GM21717 (cell line): Measurements from ENCODE around the gene MED31.
"Not testable (repeated sequence)": the region's sequence is repeated elsewhere in the genome, so short reads cannot be mapped to it uniquely, and the experiment has no call there.

Experiments
- ATAC-seq: cut with Tn5 transposase; IDR thresholded peaks from one replicate; pipeline ENCODE4 v1.9.1; 2021; ENCODE audit warnings: mild to moderate bottlenecking, moderate library complexity; ENCODE audit not compliant: unreplicated experiment

MED31 gene

DNA sequence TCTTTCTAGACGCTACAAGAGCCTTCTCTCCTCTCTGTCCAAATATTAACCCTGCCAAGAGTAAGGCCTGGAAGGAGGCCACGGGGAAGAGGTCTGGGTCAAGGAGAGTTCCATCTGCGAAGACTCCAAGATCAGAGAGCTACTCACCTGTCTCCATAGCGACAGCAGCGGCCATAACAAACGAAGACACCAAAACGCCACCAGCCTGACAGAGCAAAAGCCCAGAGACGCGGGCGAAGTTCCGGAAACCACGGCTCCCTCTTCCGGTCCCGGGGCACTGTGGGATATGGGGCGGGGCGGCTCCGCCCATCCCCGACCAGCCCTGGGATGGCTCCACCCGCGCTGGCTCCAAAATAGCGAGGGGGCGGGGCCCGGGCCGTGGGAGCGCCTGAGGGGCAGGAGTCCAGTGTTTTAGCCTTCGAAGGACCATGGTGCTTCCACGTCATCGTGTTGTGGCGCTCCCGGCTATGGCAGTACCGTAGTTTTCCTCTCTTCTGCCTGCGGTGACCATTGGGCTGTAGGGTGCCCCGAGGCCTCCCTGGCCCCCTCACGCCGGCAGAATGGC lies at the start of gene MED31, which contains the start of gene C17orf100:
Gene MED31, minus strand, starts transcription at position 252 of the 565 bp plus-strand sequence. Its CDS starts 77 bp downstream, at position 175.
Gene C17orf100, plus strand, starts transcription at position 409 of the 565 bp plus-strand sequence. Its CDS starts 152 bp downstream, at position 561.
- peak; percentile 81 for ATAC-seq

DNA sequence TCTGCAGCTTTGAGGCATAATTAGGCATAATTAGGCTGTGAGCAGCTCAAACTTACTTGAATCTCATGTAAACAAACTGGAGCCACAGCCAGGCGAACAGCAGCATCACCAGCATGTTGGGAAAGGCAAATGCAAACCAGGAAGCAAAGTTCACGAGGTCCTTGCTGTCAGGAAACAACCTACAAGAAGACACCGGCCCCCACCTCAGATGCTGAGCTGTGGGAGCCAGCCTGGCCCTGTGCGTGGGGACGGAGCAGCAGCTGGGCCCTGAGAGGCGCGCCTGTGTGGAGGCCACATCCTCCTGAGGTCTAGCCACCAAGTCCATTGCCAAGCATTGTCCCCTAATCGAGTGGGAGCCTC lies 49.5 kb upstream of the MED31 start:
- no peak for ATAC-seq

DNA sequence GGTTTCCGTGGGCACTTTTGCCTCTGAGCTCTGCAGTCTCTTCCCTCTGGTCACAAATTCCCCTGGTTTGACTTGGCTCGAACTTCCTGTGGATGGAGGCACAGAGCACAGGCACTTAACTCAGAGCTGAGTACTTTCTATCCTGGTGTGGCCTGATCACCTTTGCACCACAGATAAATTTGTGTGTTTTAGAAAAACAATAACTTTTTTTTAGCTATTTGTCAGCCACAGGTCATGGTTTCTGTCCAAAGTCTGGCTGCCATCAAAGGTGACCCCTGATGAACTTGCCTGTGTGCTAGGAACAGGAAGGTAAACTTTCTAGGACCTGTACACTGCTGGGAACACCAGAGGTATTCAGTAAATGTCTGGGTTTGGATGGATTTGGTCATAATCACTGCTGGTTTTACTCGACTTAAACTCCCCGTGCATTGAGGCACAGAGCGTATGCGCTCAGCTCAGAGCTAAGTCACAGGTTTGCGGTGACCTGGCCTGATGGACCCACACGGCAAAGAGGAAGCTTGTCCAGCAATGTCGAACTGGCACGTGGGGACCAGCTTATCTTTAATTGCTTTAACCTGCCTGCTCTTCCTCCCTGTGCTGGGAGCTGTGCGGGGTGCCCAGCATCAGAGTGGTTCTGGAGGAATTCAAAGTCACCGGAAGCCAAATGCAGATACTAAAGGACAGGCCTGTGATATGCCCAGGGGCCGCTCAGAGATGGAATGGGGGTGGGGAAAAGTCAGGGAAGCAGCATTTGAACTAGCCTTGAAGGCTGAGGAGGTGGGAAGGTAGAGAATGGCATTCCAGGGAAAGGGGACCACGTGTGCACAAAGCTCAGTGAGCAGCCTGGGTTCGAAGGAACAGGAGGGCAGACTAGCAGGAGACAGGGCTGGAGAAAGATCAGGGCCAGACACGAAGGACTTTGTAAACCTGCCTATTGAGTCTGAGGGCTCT lies 48.9 kb upstream of the MED31 start:
- ATAC-seq = no peak

DNA sequence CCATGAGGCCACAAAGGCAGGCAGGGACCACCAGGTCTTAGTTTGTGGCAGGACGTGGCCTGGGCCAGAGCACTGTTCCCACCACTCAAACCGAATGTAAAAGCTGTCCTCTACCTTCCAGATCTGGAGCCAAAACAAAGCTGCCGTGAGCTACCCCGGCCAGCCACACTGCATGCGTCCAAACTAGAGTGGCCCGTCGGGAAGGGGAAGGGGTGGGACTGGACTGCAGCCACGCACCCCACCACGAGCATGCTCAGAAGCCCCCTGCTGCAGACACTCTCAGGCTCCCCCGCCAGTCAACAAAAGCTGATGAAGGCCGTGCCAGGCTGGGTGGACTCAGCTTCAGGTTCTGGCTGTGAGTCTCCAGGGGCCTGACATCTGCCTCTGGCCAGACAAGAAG lies 46.6 kb upstream of the MED31 start:
- no peak for ATAC-seq

DNA sequence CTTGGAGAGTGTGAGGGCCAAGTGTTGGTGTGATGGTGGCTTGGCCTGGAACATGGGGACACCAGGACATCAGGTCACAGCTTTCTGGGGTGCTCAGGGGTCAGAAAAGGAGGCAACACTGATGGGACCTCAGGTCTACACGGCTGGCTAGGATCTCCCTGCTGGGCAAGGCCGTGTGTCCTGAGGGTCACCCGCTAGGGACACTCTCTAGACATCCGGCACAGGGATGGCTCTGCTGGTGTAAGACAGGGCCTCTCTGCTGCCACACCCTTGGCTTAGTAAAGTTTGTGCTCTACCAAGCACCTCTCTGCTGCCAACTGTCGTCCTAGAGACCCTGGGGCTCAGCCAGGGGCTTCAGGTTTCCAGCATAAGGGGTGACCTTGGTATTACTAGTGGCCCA lies 45.5 kb upstream of the MED31 start:
- no peak for ATAC-seq

DNA sequence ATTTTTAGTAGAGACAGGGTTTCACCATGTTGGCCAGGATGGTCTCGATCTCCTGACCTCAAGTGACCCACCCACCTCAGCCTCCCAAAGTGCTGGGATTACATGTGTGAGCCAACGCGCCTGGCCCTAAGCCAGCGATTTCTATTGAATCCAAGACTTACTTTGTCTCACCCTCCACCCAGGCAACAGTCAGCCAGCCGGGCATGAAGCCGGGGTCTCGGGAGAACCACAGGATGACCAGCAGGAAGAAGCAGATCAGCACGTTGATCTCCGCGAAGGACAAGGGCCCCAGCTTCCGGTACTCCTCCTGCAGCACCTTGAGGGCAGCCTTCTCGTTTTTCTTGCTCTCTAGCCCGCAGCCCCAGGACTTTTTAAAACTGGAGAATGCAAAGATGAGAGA lies 44.2 kb upstream of the MED31 start:
- no peak for ATAC-seq

DNA sequence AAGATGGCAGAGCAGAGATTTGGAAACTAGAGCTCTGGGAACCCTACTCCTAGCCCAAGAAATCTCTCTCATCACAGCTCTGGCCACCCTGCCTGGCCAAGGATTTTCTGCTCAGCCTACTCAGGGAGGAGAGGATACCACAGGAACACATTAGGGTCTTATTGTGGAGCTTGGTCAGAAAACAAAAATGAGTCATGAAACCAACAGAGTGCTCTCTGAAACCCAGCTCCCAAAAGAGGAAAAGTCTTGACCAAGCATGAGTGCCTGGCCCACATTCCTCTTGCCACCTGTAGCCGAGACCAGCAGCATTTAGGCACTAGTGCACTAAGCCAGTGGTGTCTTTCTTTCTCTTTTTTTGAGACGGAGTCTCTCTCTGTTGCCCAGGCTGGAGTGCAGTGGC lies 43.6 kb upstream of the MED31 start:
- no peak for ATAC-seq

DNA sequence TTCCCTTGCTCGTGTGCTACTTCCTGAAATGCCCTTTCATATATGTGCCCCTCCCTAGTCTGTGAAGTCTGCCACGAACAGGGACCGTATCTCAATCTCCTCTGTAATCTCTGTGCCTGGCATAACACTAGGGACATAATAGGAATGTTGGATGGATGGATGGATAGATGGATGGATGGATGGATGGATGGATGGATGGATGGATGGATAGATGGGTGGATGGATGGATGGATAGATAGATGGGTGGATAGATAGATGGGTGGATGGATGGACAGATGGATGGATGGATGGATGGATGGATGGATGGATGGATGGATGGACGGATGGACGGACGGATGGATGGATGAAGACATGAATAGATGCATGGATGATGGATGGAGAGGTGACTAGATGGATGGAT lies 40.6 kb upstream of the MED31 start:
- ATAC-seq = not testable (repeated sequence)

DNA sequence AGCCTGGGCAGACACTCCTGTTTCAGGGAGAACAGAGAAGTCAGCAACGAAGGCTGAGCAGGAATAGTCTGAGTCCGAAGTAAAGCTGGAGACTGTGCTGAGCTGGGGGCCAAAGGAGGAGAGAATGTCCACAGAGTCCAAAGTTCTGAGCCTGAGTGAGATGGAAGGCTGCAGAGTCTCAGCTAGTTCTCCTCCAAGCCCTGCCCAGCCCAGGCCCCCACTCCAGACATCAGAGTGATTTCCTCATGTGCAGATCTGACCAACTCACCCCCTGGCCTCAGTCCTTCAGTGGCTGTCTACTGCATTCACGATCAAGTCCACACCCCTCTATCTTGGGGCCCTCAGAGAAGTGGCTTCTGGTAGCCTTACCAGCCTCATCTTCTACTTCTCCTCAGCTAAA lies 40.1 kb upstream of the MED31 start:
- ATAC-seq = no peak

DNA sequence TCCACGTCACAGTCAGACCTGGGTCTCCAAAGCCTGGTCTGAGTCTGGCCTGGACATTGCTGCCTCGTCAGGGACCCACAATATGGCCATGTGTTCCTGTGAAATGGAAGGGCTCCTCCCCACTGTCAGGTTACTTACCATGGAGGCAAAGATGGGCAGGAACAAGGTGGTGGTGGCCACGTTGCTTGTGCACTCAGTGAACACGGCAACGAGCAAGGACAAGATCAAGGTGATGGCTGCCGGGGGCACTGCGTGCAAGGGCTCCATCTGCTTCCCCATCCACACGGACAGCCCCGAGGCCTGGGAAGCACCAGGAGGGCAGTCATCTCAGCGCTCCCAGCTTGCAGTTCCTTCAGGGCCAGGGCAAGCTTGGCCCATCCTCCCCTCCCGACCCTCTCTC lies 39.2 kb upstream of the MED31 start:
- ATAC-seq = no peak

DNA sequence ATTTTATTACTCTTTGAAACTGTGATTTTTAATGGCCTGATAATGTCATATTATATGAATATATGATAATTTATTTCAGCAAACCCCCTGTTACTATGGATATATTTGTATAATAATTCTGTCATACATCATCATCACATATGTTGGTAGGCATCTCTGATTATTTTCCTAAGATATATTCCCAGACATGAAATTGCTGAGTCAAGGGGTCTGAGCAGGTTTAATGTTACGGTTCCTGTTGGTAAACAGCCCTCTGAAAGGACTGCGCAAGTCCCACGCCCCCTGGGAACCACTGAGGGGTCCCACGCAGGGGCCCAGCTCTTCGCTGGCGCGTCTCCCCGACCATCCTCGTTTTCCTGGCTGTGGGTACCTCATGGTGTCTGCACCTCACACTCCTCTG lies 37.5 kb upstream of the MED31 start:
- ATAC-seq = no peak

DNA sequence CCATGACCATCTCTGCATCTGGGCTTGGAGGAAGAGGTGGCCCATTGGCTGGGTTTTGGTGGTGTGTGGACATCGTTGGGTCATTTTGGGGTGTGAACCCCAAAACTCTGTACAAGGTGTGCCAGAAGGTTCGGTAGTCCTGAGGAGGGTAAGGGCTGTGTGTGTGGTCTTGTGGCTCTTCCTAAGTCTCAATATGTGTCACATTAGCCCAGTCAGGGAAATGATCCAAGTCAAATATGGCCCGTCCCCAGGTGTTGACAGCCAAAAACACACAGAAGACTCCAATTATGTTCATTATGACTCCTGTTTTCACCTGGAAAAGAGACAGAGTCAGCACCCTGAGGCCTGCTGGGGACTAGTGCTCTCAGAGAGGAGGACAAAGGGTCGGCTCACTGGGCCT lies 34.6 kb upstream of the MED31 start:
- ATAC-seq = no peak

DNA sequence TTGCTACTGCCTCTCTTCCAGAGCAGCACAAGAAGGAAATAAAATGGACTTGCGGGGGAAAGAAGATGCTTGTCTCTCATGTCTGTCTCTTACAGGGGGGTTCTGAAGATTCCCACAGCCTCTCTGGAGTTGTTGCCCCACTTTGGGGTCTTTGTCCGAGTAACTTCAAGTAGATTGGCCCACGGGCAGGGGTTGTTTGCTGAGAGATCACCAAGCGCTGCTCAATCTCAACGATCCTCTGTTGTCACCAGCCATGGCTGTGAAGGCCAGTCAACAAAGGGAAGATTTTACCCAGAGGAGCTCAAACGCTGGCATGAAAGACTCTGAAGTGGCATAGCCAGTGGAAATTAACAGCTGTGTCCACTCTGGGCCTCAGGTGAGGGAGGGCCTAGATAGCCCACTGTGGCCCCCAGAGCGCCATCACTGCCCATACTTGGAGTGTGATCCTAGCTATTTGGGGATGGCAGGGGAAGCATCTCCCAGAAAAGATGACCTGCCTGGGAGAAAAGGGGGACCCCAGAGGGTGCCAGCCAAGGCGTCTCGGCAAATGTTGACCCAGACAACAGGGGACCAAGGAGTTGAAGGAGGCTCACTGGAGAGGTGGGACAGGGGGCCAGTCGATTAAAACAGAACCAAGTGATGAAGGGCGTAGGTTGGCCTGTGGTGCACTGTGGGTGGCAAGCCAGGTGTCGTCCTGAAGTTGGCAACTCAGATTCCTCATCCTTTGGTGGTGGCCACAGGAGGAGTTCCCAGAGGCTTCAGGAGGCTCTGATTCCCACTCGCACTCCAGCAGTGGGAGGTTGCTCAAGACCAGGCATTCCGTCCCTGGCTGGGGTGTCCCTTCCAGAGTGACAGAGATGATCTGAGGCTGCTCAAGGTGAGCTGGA lies 33.7 kb upstream of the MED31 start:
- no peak for ATAC-seq

DNA sequence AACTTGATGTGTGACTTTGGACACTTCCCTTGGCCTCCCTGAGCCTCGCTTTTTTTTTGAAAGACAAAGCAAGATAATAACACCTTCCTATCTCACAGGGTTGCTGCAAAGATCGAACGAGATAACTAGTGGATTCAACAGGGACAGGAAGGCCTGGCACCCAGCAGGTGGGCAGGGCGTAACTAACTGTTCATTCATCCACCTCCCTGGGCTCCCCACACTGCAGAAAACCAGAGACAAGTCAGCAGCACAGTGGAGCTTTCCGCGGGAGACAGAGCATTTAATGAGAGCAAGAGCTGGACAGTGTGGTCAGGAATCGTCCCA lies 33.0 kb upstream of the MED31 start:
- no peak for ATAC-seq

DNA sequence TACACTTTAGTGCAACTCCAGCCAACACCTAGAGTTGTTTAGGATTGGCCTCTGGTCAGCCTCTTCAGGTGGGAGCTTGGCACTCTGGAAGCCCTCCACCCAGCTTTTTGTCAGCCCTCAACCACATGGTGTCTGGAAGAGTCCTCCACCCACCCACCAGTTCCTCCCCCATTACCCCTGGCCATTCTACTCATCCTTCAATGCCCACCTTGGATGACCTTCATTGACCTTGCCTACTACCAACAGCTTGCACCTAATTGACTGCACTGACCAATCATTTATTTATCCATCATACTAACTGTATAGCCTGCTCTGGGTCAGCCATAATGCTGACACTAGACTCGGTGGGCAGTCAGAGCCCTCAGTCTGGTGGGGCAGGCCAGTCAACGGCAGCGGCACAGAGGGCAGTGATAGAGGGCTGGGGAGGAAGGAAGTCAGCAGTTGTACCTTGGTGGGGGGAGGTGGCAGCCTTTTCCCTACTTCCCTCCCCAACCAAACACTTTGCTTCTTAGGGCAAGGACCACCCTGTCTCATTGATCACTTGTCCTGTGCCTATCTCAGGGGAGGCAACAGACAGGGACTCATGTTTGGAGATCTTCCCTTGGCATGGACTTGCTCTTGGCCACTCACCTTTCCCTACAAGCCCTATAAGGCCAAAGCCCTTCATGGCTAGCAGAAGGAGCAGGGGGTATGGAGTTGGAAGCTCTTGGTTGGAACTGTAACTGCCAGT lies 32.5 kb upstream of the MED31 start:
- no peak for ATAC-seq

DNA sequence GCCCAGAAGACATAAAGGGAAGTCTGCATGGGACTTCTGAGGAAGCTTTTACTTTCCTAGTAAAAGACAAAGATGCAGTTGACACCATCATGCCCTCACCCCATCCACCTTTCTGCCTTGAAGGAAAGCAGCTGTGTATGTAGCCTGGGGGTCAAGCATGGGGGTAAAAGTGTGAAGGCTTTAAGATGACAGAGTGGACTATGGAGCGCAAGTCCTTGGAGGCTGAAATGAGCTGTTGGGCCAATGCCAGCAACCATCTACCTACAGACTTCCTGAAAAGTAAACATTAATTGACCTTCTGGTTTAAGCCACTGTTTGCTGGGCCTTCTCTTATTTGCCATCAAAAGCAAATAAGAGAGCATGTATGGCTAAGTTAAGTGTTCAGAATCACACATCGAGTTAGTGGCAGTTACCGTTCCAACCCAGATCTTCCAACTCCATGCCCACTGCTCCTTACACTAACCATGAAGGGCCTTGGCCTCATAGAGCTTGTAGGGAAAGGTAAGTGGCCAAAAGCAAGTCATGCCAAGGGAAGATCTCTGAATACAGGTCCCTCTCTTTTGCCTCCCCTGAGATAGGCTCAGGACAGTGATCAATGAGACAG lies 31.8 kb upstream of the MED31 start:
- no peak for ATAC-seq

DNA sequence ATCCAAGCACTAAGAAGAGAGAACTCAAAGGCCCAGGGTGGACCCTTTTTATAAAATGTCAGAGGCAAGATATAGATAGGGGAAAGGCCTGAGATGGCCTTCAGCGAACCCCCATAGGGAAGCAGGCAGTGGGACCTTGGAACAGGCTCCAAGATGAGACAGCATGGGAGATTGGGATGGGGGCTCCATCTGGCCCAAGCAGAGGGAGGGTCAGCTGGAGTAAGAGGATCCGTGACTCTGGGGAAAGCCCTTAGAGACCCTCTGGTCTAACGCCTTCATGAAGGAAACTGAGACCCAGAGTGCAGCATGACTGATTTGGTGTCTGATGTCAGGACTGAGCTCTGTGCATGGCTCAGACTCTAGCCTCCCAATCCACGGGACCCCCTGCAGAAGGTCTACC lies 30.9 kb upstream of the MED31 start:
- ATAC-seq = no peak

DNA sequence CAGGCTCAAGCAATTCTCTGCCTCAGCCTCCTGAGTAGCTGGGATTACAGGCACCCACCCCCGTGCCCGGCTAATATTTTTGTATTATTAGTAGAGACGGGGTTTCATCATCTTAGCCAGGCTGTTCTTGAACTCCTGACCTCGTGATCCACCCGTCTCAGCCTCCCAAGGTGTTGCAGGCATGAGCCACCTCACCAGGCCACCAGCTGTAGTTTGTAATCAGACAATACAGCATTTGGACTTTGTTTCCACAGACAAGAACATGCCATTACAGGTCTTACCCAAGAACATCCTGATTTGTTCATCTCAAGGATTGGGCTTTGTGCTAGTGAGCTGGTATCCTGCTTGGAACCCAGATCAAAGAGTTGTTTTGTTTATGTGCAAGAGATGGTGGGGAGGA lies 30.3 kb upstream of the MED31 start:
- no peak for ATAC-seq

DNA sequence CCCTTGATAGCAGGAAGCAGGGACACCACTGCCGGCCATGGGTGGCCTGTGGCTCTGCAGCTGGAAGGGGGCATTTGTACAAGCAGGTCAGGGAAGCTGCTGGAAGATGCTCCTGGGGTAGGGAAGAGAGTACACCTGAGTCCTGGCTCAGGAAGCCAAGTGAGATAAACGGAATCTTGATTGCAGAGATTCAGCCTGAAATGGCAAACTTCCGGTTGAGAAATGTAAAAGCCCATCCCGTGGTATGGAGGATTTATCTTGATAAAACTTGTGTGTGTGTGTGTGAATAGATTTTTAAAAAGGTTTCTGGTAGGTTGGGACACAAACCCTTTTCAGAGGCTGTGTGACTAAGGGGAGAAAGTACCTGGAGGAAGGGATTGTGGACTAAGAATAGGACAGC lies 29.8 kb upstream of the MED31 start:
- no peak for ATAC-seq

DNA sequence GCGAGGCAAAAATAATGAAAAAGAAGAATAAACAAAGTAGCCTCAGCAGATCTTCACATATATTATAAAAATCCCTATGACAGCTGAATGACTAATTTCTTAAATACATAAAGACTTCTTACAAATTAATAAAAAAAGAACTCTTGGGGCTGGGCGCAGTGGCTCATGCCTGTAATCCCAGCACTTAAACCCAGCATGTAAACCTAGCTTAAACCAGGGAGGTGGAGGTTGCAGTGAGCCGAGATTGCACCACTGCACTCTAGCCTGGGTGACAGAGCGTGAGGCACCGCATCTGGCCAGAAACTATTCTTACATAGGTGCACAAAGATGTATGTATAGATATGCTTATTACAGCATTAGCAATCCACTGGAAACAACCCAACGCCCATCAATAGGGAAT lies 27.8 kb upstream of the MED31 start:
- ATAC-seq = no peak

DNA sequence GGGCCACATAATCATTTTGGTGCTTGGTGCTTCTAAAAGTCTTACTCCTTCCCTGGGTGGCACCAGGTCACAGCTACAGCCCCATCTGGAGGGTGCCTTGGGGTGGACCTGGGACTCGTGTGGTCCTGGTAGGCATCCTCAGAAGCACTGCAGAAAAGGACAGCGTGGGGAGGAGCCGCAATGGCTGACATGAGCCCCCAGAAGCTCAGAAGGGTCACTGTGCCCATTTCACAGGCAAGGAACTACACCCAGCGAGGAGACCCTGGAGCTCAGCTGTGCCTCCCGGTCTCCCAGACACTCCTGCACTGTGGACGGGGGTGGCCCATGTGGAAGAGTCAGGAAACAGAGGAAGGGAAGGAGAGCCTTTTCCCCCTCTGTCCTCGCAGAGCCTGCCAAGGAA lies 26.5 kb upstream of the MED31 start:
- no peak for ATAC-seq
